SK-N-SH (cell line): ENCODE data around the gene FNDC3B. TPM values are rescaled to one million over a fixed set of nuclear protein-coding genes. Genes with fewer than 3 reads are reported as not detected.

ENCODE experiments used
- CTCF ChIA-PET: fragments of 300-600, 350-600 bp; formaldehyde crosslinking; extraction: SDS; loops from one replicate; lab custom pipeline; 2021; lab: Yijun Ruan, JAX
- POLR2A ChIA-PET: fragments of 350-600 bp; sonication (Branson Sonifier 250); formaldehyde crosslinking; extraction: SDS; loops from one replicate; lab custom pipeline; 2020; ENCODE audit warnings: antibody characterized with exemption, inconsistent platforms; lab: Yijun Ruan, JAX
- DNase-seq: peaks from one replicate; pipeline ENCODE4 v3.0.0; 2012
- H2AFZ ChIP-seq: fragments of 200-600 bp; sonication (generic); 2 replicates; pipeline ENCODE4 v1.8.1; 2016; ENCODE audit warnings: antibody characterized with exemption, mild to moderate bottlenecking, low read depth
- H3F3A ChIP-seq: fragments of 200-600 bp; sonication (generic); replicated peaks from 2 replicates; pipeline ENCODE3; 2016; ENCODE audit warnings: antibody characterized with exemption, mild to moderate bottlenecking; ENCODE audit not compliant: insufficient read depth
- H3K27ac ChIP-seq, 2 experiments: fragments of 200-500 bp in 1 of 2; fragments of 200-600 bp in 1 of 2; sonication (Bioruptor generic) in 1 of 2; sonication (generic), shearing (Covaris generic) in 1 of 2; 2 replicates each; pipeline versions ENCODE4 v1.5.1 to v1.6.1; 2014 to 2016; ENCODE audit warnings: low read depth in 2 of 2, inconsistent platforms in 1 of 2, low read length in 1 of 2, mild to moderate bottlenecking in 1 of 2, mixed read lengths in 1 of 2
- H3K27me3 ChIP-seq: fragments of 200-600 bp; sonication (generic), shearing (Covaris generic); 2 replicates; pipeline ENCODE4 v1.6.1; 2016; ENCODE audit warnings: mixed run types; ENCODE audit not compliant: insufficient read depth
- H3K36me3 ChIP-seq, 2 experiments: fragments of 200-500 bp in 1 of 2; fragments of 200-600 bp in 1 of 2; sonication (Bioruptor generic) in 1 of 2; sonication (generic) in 1 of 2; replicated peaks in 1 of 2; 2 replicates each; pipeline versions ENCODE3 to v1.5.1; 2014 to 2016; ENCODE audit warnings: low read length in 1 of 2, mild to moderate bottlenecking in 1 of 2; ENCODE audit not compliant: insufficient read depth in 2 of 2, control insufficient read depth in 1 of 2
- H3K4me1 ChIP-seq, 2 experiments: fragments of 200-500 bp in 1 of 2; fragments of 200-600 bp in 1 of 2; sonication (Bioruptor generic) in 1 of 2; sonication (generic), shearing (Covaris generic) in 1 of 2; 2 replicates each; pipeline versions ENCODE4 v1.5.1 to v1.6.1; 2014 to 2016; ENCODE audit warnings: low read depth in 1 of 2, low read length in 1 of 2, mixed run types in 1 of 2; ENCODE audit not compliant: insufficient read depth in 2 of 2, control insufficient read depth in 1 of 2
- H3K4me2 ChIP-seq: fragments of 200-600 bp; sonication (generic), shearing (Covaris generic); 2 replicates; pipeline ENCODE4 v1.6.1; 2017; ENCODE audit warnings: mixed run types
- H3K4me3 ChIP-seq, 2 experiments: fragments of 200-500 bp in 1 of 2; fragments of 200-600 bp in 1 of 2; sonication (Bioruptor generic) in 1 of 2; sonication (generic), shearing (Covaris generic) in 1 of 2; 2 replicates each; pipeline versions ENCODE4 v1.5.1 to v1.8.1; 2014 to 2016; ENCODE audit warnings: low read depth in 2 of 2, inconsistent platforms in 1 of 2, low read length in 1 of 2, mild to moderate bottlenecking in 1 of 2, mixed read lengths in 1 of 2, moderate library complexity in 1 of 2
- H3K79me2 ChIP-seq: fragments of 200-600 bp; sonication (generic); 2 replicates; pipeline ENCODE4 v1.8.1; 2017; ENCODE audit warnings: mild to moderate bottlenecking; ENCODE audit not compliant: insufficient read depth
- H3K9ac ChIP-seq: fragments of 200-600 bp; sonication (generic); 2 replicates; pipeline ENCODE4 v1.6.1; 2017; ENCODE audit warnings: mixed run types
- H3K9me2 ChIP-seq: fragments of 200-600 bp; sonication (generic); 2 replicates; pipeline ENCODE4 v1.6.1; 2017; ENCODE audit warnings: mixed run types
- H3K9me3 ChIP-seq: fragments of 200-600 bp; sonication (generic); 2 replicates; pipeline ENCODE4 v1.6.1; 2017; ENCODE audit warnings: mixed run types, mild to moderate bottlenecking, moderate library complexity
- H4K20me1 ChIP-seq: fragments of 200-600 bp; sonication (generic); 2 replicates; pipeline ENCODE4 v1.6.1; 2017; ENCODE audit warnings: mild to moderate bottlenecking, mixed run types; ENCODE audit not compliant: insufficient read depth
- ELF1 ChIP-seq: IDR thresholded peaks from 2 replicates; pipeline ENCODE4 v1.4.0; 2012
- EP300 ChIP-seq, 2 experiments: IDR thresholded peaks; 2 replicates each; pipeline versions ENCODE4 v1.4.0 to v1.6.1; 2012; ENCODE audit warnings: borderline replicate concordance in 1 of 2, low read depth in 1 of 2, low read length in 1 of 2
- GABPA ChIP-seq: IDR thresholded peaks from 2 replicates; pipeline ENCODE4 v1.4.0; 2012; ENCODE audit warnings: low read depth, mild to moderate bottlenecking
- NFIC ChIP-seq: IDR thresholded peaks from 2 replicates; pipeline ENCODE4 v1.4.0; 2012; ENCODE audit warnings: borderline replicate concordance
- NRF1 ChIP-seq: IDR thresholded peaks from 2 replicates; pipeline ENCODE4 v1.6.1; 2012; ENCODE audit warnings: low read depth, mild to moderate bottlenecking, low read length
- POLR2AphosphoS5 ChIP-seq: IDR thresholded peaks from 2 replicates; pipeline ENCODE4 v1.6.1; 2012; ENCODE audit warnings: low read depth, low read length
- RAD21 ChIP-seq: IDR thresholded peaks from 2 replicates; pipeline ENCODE4 v1.6.1; 2012; ENCODE audit warnings: mild to moderate bottlenecking, low read length
- RCOR1 ChIP-seq: fragments of 150-350 bp; IDR thresholded peaks from 2 replicates; pipeline ENCODE4 v1.6.1; 2017; ENCODE audit warnings: antibody characterized with exemption, low read length
- SMC3 ChIP-seq: IDR thresholded peaks from 2 replicates; pipeline ENCODE4 v1.6.1; 2012; ENCODE audit warnings: low read depth, low read length, improper control_type of control experiment
- TCF12 ChIP-seq: IDR thresholded peaks from 2 replicates; pipeline ENCODE4 v1.4.0; 2012
- TEAD4 ChIP-seq: IDR thresholded peaks from 2 replicates; pipeline ENCODE4 v1.4.0; 2012; ENCODE audit warnings: mild to moderate bottlenecking, borderline replicate concordance; ENCODE audit not compliant: insufficient read depth
- USF2 ChIP-seq: fragments of 150-350 bp; IDR thresholded peaks from 2 replicates; pipeline ENCODE4 v1.6.1; 2017; ENCODE audit warnings: antibody characterized with exemption, low read length, low read depth, borderline replicate concordance
- WGBS: methylation state at CpG from one replicate; pipeline ENCODE4 v1.1.6; 2017; ENCODE audit warnings: low lambda C conversion rate; 5-methylcytosine and 5-hydroxymethylcytosine counted together
- polyA plus RNA-seq, 3 experiments: library from polyadenylated mRNA; depleted of rRNA; stranded (reverse); fragments of >200 nt; gene quantifications; 2 replicates each; pipeline ENCODE4 v1.2.3, GENCODE V29; 2012
- TF ChIP-seq, protein P1 (sequence below): IDR thresholded peaks from 2 replicates; pipeline ENCODE4 v1.4.0; 2012; ENCODE audit warnings: low read depth, borderline replicate concordance
- TF ChIP-seq, protein P2 (sequence below): IDR thresholded peaks from 2 replicates; pipeline ENCODE4; 2012
- TF ChIP-seq, protein P3 (sequence below): IDR thresholded peaks from 2 replicates; pipeline ENCODE4 v1.6.1; 2012; ENCODE audit warnings: mild to moderate bottlenecking, low read depth, low read length, moderate library complexity

Gene FNDC3B
- polyA plus RNA-seq, 1 of the 3 experiments (the other 2 are of a cell fraction): 10.4 TPM

- Histone ChIP-seq H3K27me3 (no peaks in the 10 kb centered on the region), H3K9ac (no peak overlapping the region), H4K20me1 (peaks cover 17% of the 10 kb centered on the region), H3K4me2 (peak overlapping the region; percentile 32), H3K4me3 (no peak overlapping the region), H3K9me3 (no peaks in the 10 kb centered on the region), H3F3A (peaks cover 32% of the 10 kb centered on the region), H3K9me2 (no peaks in the 10 kb centered on the region), H3K27ac (peak overlapping the region; percentile 76 to 81), H3K36me3 (peaks cover 37 to 59% of the 10 kb centered on the region in 2 experiments), H3K4me1 (peaks cover 13 to 19% of the 10 kb centered on the region in 2 experiments), H2AFZ (no peak overlapping the region), H3K79me2 (peaks cover 14% of the 10 kb centered on the region; the same call in 1 of the 2 replicates)
- ChIA-PET POLR2A (no interaction called here), CTCF (interaction anchor here (0.5 to 2.1 kb wide), 5 partner anchors 9 to 903 kb away, joined by 3 to 9 read pairs (median 3); no protein-coding TSS in a partner anchor)
- DNase-seq: no peak
- TF ChIP-seq RCOR1 (no peak), TEAD4 (0 out of 2 replicates have a peak, but pooled peaks have one; percentile 28), USF2 (no peak), TCF12 (peak; percentile 64), NFIC (peak; percentile 51; the same call in 1 of the 2 replicates), GABPA (no peak), RAD21 (no peak), NRF1 (no peak), POLR2AphosphoS5 (peak; percentile 42; the same call in 1 of the 2 replicates), EP300 (IDR thresholded peaks at IDR 0.05; ENCODE audit: borderline replicate concordance in 1 of 2, low read depth in 1 of 2, low read length in 1 of 2) (peak in 1 of 2 experiments; percentile 44; a peak in 1 of 4 replicates), ELF1 (no peak), SMC3 (no peak)
- TF ChIP-seq, protein P1, sequence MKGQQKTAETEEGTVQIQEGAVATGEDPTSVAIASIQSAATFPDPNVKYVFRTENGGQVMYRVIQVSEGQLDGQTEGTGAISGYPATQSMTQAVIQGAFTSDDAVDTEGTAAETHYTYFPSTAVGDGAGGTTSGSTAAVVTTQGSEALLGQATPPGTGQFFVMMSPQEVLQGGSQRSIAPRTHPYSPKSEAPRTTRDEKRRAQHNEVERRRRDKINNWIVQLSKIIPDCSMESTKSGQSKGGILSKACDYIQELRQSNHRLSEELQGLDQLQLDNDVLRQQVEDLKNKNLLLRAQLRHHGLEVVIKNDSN: no peak
- TF ChIP-seq, protein P2, sequence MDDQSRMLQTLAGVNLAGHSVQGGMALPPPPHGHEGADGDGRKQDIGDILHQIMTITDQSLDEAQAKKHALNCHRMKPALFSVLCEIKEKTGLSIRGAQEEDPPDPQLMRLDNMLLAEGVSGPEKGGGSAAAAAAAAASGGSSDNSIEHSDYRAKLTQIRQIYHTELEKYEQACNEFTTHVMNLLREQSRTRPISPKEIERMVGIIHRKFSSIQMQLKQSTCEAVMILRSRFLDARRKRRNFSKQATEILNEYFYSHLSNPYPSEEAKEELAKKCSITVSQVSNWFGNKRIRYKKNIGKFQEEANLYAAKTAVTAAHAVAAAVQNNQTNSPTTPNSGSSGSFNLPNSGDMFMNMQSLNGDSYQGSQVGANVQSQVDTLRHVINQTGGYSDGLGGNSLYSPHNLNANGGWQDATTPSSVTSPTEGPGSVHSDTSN: peak; percentile 36; the same call in 1 of the 2 replicates
- TF ChIP-seq, protein P3, sequence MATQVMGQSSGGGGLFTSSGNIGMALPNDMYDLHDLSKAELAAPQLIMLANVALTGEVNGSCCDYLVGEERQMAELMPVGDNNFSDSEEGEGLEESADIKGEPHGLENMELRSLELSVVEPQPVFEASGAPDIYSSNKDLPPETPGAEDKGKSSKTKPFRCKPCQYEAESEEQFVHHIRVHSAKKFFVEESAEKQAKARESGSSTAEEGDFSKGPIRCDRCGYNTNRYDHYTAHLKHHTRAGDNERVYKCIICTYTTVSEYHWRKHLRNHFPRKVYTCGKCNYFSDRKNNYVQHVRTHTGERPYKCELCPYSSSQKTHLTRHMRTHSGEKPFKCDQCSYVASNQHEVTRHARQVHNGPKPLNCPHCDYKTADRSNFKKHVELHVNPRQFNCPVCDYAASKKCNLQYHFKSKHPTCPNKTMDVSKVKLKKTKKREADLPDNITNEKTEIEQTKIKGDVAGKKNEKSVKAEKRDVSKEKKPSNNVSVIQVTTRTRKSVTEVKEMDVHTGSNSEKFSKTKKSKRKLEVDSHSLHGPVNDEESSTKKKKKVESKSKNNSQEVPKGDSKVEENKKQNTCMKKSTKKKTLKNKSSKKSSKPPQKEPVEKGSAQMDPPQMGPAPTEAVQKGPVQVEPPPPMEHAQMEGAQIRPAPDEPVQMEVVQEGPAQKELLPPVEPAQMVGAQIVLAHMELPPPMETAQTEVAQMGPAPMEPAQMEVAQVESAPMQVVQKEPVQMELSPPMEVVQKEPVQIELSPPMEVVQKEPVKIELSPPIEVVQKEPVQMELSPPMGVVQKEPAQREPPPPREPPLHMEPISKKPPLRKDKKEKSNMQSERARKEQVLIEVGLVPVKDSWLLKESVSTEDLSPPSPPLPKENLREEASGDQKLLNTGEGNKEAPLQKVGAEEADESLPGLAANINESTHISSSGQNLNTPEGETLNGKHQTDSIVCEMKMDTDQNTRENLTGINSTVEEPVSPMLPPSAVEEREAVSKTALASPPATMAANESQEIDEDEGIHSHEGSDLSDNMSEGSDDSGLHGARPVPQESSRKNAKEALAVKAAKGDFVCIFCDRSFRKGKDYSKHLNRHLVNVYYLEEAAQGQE: no peak
- 48% methylated on average over 3 of the region's 3 CpGs for WGBS
Observed at GRCh38 chr3:172354931-172355499, 315.6 kb downstream of the FNDC3B start.
